ENCODE measurements around the gene CACNA1D. TPM values are rescaled to one million over a fixed set of nuclear protein-coding genes. Genes with fewer than 3 reads are reported as not detected.

The CACNA1D gene
- total and polyA plus RNA-seq, 2 donors from 2014 or later: 3.7 to 35.7 TPM

DNA sequence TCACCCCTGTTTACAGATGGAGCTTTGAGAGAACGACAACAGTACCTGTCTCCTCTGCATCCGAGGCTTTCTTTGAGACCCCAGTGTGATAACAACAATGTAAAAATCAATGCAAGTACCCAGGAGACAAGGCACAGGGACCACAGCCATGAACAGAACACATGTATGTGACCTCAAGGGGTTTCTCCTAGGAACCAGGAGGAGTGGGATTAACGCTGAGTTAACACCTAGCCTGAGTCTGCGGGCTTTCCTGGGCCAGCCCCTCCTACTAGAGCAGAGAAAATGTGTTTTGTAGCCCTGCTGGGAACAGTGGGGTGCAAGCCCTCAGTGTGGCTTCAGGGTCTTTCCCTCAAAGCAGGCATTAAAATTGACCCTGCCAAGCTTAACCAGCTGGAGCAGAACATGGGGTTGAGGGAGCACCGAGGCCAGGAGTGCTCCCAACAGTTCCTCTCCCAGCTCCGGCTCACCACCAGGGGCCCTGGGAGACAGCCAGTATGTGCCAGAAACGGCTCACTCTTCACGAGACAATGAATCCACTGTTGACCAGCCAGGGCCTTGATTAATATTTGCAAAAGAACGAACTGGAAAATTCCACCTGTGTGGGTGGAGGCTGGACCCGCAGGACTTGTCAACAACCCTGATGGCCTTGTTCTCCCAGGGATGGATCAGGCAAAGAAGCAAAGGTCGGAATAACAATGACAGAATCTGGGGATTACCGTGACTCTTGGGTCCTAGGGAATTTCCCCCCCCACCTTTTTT, 348.2 kb downstream of the CACNA1D start:
- Histone ChIP-seq H3K4me3 (ENCODE audit: low read length in 3 of 3) (peak overlapping the region in 1 of 3 donors; percentile 55), H3K27ac (ENCODE audit: low read depth in 2 of 2, low read length in 2 of 2) (peak overlapping the region; percentile 94 to 95), H3K36me3 (ENCODE audit: control insufficient read depth in 2 of 3, insufficient read depth in 3 of 3, low read length in 3 of 3) (peaks cover 0 to 4% (median 0%) of the 10 kb centered on the region in 3 donors), H3K4me1 (ENCODE audit: control insufficient read depth in 2 of 3, insufficient read depth in 2 of 3, low read depth in 1 of 3, low read length in 3 of 3) (peaks cover 0 to 25% (median 14%) of the 10 kb centered on the region in 3 donors), H3K9me3 (ENCODE audit: control insufficient read depth in 2 of 3, insufficient read depth in 1 of 3, low read length in 3 of 3) (no peaks in the 10 kb centered on the region), H3K27me3 (ENCODE audit: control insufficient read depth, insufficient read depth, low read length) (peaks cover 7% of the 10 kb centered on the region), H3K9ac (ENCODE audit: low read length in 3 of 3) (peak overlapping the region in 2 of 3 donors; percentile 45 to 59)
- DNase-seq (peak; percentile 61 to 91 (median 73)), FAIRE-seq (peak; percentile 62)
- intact Hi-C loops (cut with DNase I): no loop called here
- TF ChIP-seq, protein P1, sequence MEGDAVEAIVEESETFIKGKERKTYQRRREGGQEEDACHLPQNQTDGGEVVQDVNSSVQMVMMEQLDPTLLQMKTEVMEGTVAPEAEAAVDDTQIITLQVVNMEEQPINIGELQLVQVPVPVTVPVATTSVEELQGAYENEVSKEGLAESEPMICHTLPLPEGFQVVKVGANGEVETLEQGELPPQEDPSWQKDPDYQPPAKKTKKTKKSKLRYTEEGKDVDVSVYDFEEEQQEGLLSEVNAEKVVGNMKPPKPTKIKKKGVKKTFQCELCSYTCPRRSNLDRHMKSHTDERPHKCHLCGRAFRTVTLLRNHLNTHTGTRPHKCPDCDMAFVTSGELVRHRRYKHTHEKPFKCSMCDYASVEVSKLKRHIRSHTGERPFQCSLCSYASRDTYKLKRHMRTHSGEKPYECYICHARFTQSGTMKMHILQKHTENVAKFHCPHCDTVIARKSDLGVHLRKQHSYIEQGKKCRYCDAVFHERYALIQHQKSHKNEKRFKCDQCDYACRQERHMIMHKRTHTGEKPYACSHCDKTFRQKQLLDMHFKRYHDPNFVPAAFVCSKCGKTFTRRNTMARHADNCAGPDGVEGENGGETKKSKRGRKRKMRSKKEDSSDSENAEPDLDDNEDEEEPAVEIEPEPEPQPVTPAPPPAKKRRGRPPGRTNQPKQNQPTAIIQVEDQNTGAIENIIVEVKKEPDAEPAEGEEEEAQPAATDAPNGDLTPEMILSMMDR (IDR thresholded peaks at IDR 0.05; ENCODE audit: borderline replicate concordance, extremely low read depth, insufficient read depth): peak; percentile 40

DNA sequence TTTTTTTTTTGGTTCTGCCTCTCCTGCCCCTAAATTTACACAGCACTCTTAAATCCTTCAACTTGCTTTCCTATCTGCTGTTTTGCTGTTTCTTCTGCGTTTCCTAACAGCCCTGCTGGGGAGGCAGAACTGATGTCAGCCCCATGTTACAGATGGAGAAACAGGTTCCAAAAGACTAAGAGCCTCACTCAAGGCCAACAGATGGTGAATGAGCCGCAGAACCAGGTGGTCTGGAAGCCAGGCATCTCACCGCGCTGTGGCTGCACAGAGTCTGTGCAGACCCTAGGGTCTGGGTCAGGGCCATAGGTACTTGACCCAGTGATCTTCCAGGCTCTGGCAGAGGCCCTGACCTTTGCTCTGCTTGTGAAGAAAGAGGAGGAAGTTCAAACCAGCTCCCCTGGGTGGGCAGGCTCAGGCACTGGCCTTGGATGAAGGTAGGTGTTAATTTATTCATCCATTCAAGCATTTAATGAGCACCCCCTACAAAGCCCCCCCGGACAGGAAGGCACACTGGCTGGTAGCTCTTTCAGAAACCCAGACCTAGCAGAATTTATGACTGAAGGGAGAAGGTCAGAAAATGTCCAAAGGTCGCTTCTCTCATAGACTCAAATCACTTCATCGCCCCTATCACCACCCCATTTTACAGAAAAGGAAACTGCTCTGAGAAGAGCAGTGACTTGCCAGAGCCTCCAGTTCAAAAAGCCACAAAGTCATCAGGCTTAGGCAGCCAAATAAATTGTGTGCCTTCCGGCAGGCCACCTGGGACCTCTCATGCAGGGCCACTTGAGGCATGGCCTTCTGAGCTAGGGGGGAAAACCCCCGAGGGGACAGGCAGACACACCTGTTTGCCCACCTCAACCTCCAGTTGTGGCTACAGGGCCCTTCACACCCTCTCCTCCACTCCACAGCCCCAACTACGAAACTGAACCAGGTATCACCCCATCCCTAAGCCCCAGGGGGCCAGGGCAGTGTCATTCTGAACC, 349.1 kb downstream of the CACNA1D start:
- Histone ChIP-seq H3K27me3 (ENCODE audit: control insufficient read depth, insufficient read depth, low read length) (peaks cover 7% of the 10 kb centered on the region), H3K36me3 (ENCODE audit: control insufficient read depth in 2 of 3, insufficient read depth in 3 of 3, low read length in 3 of 3) (peaks cover 0 to 4% (median 0%) of the 10 kb centered on the region in 3 donors), H3K9me3 (ENCODE audit: control insufficient read depth in 2 of 3, insufficient read depth in 1 of 3, low read length in 3 of 3) (no peaks in the 10 kb centered on the region), H3K9ac (ENCODE audit: low read length in 3 of 3) (peak overlapping the region in 2 of 3 donors; percentile 37 to 56), H3K4me1 (ENCODE audit: control insufficient read depth in 2 of 3, insufficient read depth in 2 of 3, low read depth in 1 of 3, low read length in 3 of 3) (peaks cover 0 to 25% (median 14%) of the 10 kb centered on the region in 3 donors), H3K4me3 (ENCODE audit: low read length in 3 of 3) (peak overlapping the region in 2 of 3 donors; percentile 38 to 79), H3K27ac (ENCODE audit: low read depth in 2 of 2, low read length in 2 of 2) (peak overlapping the region; percentile 94 to 95)
- DNase-seq (peak in 1 of 5 donors; percentile 44), FAIRE-seq (no peak)
- intact Hi-C loops (cut with DNase I): no loop called here
- TF ChIP-seq, protein P1 (IDR thresholded peaks at IDR 0.05; ENCODE audit: borderline replicate concordance, extremely low read depth, insufficient read depth): no peak

DNA sequence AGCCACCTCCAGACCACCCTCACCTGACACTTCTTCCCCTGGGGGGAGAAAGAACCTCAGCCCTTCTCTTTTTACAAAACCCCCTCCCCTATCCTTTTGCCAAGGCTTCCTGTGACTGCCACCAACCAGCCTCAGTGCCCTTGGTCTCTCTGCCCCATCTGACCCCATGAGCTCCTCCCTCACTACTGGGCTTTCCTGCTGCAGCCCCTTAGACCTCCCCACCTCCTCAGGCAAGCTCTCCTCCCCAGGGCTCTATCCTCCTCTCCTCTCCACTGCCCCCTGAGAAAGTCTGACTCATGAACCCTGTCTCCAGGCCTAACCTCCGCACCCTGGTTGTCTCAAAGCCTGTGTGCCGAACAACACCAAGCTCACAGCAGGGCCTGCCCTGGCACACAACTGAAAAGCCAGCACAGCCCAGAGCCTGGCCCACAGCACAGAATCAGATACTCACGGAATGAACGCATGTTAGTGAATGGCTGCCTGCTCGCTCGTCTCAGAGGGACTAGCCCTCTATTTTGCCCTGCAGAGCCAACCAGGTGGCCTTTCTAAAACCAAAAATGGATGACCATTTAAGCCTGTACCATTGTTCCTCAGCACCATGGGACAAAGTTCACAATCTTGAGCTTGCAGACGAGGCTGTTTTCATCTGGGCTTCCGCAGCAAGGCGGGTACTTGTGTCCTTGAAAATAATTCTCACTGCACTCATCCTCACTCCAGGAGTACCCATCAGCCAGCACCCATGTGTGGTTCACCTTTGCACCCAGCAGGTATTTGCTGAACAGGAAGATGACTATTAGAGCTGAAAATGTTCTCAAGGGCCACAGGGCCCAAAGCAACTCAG, 350.1 kb downstream of the CACNA1D start:
- H3K9me3 ChIP-seq (ENCODE audit: control insufficient read depth in 2 of 3, insufficient read depth in 1 of 3, low read length in 3 of 3): no peaks in the 10 kb centered on the region
- TF ChIP-seq, protein P1 (IDR thresholded peaks at IDR 0.05; ENCODE audit: borderline replicate concordance, extremely low read depth, insufficient read depth): no peak
- peaks cover 7% of the 10 kb centered on the region for H3K27me3 ChIP-seq (ENCODE audit: control insufficient read depth, insufficient read depth, low read length)
- H3K4me3 ChIP-seq (ENCODE audit: low read length in 3 of 3): peak overlapping the region in 2 of 3 donors; percentile 69 to 79
- intact Hi-C loops (cut with DNase I): no loop called here
- H3K27ac ChIP-seq (ENCODE audit: low read depth in 2 of 2, low read length in 2 of 2): peak overlapping the region; percentile 94 to 95
- FAIRE-seq (no peak), DNase-seq (no peak)
- H3K4me1 ChIP-seq (ENCODE audit: control insufficient read depth in 2 of 3, insufficient read depth in 2 of 3, low read depth in 1 of 3, low read length in 3 of 3): peaks cover 0 to 22% (median 14%) of the 10 kb centered on the region in 3 donors
- H3K9ac ChIP-seq (ENCODE audit: low read length in 3 of 3): peak overlapping the region in 1 of 3 donors; percentile 77
- H3K36me3 ChIP-seq (ENCODE audit: control insufficient read depth in 2 of 3, insufficient read depth in 3 of 3, low read length in 3 of 3): no peaks in the 10 kb centered on the region

Data from kidney (tissue), 14 donors.